HUES48 (cell line): ENCODE data around the gene NAA80.
"Not testable (repeated sequence)": the region's sequence is repeated elsewhere in the genome, so short reads cannot be mapped to it uniquely, and the experiment has no call there.

Source experiments
- H3K27ac ChIP-seq: one replicate; pipeline ENCODE4 v1.7.0; 2013; ENCODE audit warnings: low read depth, low read length, inconsistent platforms
- H3K27me3 ChIP-seq: 2 replicates; pipeline ENCODE4 v1.6.1; 2013; ENCODE audit warnings: mild to moderate bottlenecking, low read length; ENCODE audit not compliant: control insufficient read depth, insufficient read depth
- H3K36me3 ChIP-seq: 2 replicates; pipeline ENCODE4 v1.6.1; 2013; ENCODE audit warnings: low read length; ENCODE audit not compliant: control insufficient read depth, insufficient read depth
- H3K4me1 ChIP-seq: 2 replicates; pipeline ENCODE4 v1.6.1; 2013; ENCODE audit warnings: mild to moderate bottlenecking, low read length; ENCODE audit not compliant: control insufficient read depth, insufficient read depth
- H3K4me3 ChIP-seq: 2 replicates; pipeline ENCODE4 v1.5.1; 2013; ENCODE audit warnings: mild to moderate bottlenecking, low read depth, low read length
- H3K9ac ChIP-seq: 2 replicates; pipeline ENCODE4 v1.6.1; 2013; ENCODE audit warnings: mild to moderate bottlenecking, low read depth, low read length, moderate library complexity
- H3K9me3 ChIP-seq: 2 replicates; pipeline ENCODE4 v1.6.1; 2013; ENCODE audit warnings: low read length; ENCODE audit not compliant: control insufficient read depth, insufficient read depth

The NAA80 gene

DNA sequence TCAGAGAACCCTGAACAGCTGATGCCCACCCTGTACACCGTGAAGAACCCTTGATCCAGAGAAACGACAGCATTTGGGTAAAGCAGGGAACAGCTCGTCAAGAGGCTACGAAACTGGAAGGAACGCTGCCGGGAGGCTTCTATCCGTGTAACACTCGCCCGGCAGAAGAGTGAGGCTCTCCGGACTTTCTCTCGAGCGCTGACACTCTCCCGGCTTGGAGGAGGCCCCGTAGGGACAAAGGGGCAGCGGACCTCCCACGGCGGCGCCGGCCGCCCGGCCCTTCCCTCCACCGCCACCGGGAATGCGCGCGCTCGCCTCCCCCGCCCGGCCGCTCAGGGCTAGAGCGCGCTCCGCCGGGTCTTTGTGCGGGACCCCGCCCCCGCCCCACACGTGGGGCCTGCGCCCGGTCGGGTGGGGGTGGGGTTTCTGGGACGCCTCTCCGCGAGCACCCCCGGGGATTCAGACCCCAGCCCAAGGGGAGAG, 21.7 kb upstream of the NAA80 start:
- H3K36me3 ChIP-seq = peaks cover 46% of the 10 kb centered on the region
- H3K9ac ChIP-seq = peak overlapping the region; percentile 100
- H3K9me3 ChIP-seq = no peaks in the 10 kb centered on the region
- H3K4me3 ChIP-seq = peak overlapping the region; percentile 97
- H3K27ac ChIP-seq = peak overlapping the region; percentile 99
- H3K4me1 ChIP-seq = peaks cover 17% of the 10 kb centered on the region
- no peaks in the 10 kb centered on the region for H3K27me3 ChIP-seq

DNA sequence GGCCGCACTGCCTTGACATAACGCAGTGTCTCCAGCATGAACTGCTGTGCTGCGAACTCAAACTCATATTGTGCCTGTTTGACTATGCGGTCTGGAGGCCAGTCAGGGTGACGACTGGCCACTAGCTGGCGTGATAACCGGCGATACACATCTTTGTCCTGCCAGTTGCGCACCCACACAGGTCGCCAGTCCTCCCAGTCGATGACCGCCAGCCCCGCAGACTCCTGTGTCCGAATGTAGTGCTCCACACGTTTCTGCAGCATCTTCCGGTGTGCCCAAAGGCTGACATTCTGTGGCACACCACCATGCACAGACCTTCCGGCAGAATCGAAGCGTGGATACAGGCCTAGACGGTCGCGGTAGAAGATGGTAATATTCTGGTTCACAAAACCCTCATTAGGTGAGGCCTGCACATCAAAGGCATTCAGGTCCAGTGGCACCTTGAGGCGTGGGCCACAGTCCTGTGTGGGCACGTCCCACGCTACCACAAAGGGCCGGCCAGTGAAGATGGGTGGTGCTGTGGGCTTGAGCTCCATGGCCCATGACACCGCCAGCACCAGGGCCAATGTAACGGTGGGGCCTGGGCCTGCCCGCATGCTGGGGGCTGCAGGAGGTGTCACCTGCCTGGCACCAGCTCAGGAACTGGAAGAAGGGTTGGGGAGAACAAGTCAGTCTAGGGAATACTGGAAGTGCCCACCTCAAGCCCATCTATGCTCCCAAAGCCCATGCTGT, 20.9 kb upstream of the NAA80 start:
- Histone ChIP-seq H3K9me3 (no peaks in the 10 kb centered on the region), H3K9ac (no peak overlapping the region), H3K27ac (peak overlapping the region; percentile 99), H3K4me1 (peaks cover 17% of the 10 kb centered on the region), H3K36me3 (peaks cover 40% of the 10 kb centered on the region), H3K27me3 (no peaks in the 10 kb centered on the region), H3K4me3 (peak overlapping the region; percentile 97)

DNA sequence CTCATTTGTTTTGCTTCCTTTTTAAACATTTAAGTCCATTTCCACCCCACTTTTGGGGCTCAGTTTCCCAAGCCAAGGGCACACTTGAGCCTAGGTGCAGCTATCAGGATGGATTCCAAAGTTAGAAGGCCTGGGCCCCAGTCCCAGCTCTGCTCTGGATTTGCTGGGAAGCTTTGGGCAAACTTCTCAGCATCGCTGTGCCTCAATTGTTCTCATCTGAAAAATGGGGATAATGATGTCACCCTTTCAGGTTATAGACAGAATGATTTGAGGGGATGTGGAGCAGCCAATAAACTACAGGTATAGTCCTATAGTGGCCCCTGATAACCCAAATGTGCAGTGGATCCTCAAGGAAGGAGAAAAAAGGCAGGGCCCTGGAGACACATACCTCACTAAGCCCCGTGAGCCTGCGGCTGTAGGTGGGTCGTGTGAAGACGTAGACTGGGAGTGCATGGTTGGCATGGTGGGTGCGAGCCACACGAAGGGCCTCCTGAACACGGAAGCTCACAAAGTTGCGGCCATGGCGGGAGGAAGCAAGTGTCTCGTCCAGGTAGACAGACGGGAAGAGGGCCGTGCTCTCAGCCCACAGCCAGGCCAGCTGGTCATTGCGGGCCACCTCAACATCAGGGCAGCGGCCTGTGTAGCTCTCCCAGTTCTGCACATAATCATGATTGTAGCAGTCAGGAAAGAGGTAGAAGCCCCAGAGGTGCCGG, 20.1 kb upstream of the NAA80 start:
- H3K4me3 ChIP-seq = no peak overlapping the region
- H3K27ac ChIP-seq = no peak overlapping the region
- no peaks in the 10 kb centered on the region for H3K27me3 ChIP-seq
- no peaks in the 10 kb centered on the region for H3K9me3 ChIP-seq
- peaks cover 40% of the 10 kb centered on the region for H3K36me3 ChIP-seq
- no peak overlapping the region for H3K9ac ChIP-seq
- H3K4me1 ChIP-seq = peaks cover 17% of the 10 kb centered on the region

DNA sequence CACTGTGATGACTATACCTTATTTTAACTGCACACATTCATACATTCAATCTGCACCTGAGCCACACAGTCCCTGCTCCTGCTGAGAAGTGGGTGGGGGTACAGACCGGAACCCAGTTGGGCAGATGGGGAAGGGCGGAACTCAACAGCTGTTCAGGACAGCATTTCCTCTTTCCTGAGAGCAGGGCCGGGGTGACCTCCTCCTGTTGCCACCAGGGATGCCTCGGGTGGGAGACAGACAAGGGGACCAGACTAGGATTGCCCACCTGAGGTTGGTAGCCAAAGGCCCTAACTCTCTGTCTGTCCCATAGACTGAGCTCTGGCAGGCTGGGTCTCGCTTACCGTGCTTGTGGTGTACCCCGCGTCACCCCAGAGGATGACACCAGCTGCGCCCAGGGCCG, 19.4 kb upstream of the NAA80 start:
- Histone ChIP-seq H3K27ac (no peak overlapping the region), H3K36me3 (peaks cover 40% of the 10 kb centered on the region), H3K27me3 (no peaks in the 10 kb centered on the region), H3K9ac (no peak overlapping the region), H3K9me3 (no peaks in the 10 kb centered on the region), H3K4me3 (no peak overlapping the region), H3K4me1 (peaks cover 17% of the 10 kb centered on the region)

DNA sequence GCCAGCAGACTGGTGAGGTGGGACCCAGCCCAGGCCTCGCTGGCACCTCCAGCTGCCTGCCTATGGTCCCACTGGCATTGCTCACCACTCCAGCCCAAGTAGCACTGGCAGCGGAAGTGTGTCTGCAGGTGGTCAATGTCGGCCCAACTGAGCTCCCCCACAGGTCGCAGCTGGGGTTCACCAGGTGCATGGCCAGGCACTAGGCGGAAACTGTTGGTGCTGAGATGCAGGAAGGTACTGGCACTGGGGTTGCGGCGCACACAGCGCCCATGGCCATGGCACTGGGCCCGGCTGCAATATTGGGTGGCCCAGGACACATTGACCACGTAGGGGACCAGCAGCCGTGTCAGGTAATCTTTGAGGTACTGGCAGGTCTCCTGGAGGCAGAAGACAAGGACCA, 19.0 kb upstream of the NAA80 start:
- H3K9ac ChIP-seq = no peak overlapping the region
- H3K27ac ChIP-seq = no peak overlapping the region

DNA sequence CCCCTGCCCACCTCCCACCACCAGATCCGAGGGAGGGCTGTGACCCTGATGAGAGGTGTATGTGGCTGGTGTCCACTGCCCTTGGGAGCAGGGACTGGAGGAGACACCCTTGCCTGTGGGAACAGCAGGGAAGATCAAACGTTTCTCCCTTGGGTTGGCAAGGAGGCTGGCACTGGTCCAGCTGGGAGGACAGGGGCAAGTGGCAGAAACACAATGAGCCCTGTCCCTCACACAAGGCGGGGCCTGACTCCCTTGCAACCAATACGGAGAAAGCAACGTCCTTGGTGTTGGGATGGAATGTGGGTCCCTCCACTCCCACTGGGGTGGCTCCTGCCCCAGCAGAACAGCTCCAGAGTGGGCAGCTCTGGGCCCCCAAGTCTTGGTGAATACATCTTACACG, 18.1 kb upstream of the NAA80 start:
- Histone ChIP-seq H3K36me3 (peaks cover 40% of the 10 kb centered on the region), H3K4me3 (no peak overlapping the region), H3K27ac (peak overlapping the region; percentile 5), H3K9me3 (no peaks in the 10 kb centered on the region), H3K9ac (no peak overlapping the region), H3K27me3 (no peaks in the 10 kb centered on the region), H3K4me1 (peaks cover 9% of the 10 kb centered on the region; the same call in 1 of the 2 replicates)

More for the DNA sequence above, 19.0 kb upstream of the NAA80 start:
- no peaks in the 10 kb centered on the region for H3K27me3 ChIP-seq
- peaks cover 40% of the 10 kb centered on the region for H3K36me3 ChIP-seq
- no peak overlapping the region for H3K4me3 ChIP-seq
- H3K9me3 ChIP-seq = no peaks in the 10 kb centered on the region
- H3K4me1 ChIP-seq = peaks cover 15% of the 10 kb centered on the region

DNA sequence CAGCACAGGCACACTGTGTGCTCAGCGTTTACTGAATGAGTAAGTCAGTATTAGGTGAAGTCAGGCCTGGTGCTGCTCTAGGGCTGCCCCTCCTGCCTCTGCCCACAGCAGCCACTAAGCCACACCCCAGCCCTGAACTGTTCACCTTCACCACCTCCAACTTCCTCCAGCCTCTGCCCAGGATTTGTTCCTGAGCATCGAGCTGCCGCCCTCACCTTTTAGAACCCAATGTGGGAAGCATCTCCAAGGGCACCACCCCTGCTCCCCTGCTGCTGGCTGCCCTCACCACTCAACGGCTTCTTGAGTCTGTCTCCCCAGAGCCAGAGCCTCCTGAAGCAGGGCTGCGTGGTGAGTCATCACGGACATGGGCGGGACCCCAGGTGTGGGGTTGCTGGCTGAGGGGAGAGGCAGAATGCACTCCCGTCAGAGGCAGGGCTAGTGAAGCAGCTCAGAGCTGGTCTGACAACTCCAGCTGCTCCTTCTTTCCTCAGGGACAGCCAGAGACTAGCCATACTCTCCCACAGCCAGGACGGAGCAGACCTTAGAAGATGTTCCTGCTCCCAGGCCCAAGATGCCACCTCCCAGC, 17.5 kb upstream of the NAA80 start:
- Histone ChIP-seq H3K36me3 (peaks cover 40% of the 10 kb centered on the region), H3K27me3 (no peaks in the 10 kb centered on the region), H3K4me3 (no peak overlapping the region), H3K9ac (no peak overlapping the region), H3K9me3 (no peaks in the 10 kb centered on the region), H3K4me1 (peaks cover 9% of the 10 kb centered on the region; the same call in 1 of the 2 replicates), H3K27ac (peak overlapping the region; percentile 5)

DNA sequence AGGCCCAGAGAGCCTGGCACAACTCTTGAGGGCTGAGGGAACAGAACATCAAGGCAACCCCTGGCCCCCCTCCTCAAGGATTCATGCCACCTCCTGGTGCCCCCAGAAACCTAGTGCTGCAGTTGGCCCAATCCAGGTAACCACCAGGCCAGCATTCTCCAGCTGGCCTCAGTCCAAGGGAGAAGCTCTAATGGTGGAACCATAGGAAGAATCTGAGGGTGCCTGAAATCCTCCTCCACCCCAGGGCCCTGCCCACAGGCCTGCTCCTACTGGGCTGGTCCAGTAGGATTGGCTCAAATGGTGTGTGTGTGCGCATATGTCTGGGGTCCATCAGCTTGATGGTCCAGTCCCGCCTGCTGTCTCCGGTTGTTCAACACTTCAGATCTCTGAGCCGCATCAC, 15.6 kb upstream of the NAA80 start:
- no peak overlapping the region for H3K27ac ChIP-seq
- H3K36me3 ChIP-seq = peaks cover 36% of the 10 kb centered on the region
- no peak overlapping the region for H3K9ac ChIP-seq
- H3K4me1 ChIP-seq = no peaks in the 10 kb centered on the region
- H3K4me3 ChIP-seq = no peak overlapping the region
- H3K9me3 ChIP-seq = no peaks in the 10 kb centered on the region
- no peaks in the 10 kb centered on the region for H3K27me3 ChIP-seq

DNA sequence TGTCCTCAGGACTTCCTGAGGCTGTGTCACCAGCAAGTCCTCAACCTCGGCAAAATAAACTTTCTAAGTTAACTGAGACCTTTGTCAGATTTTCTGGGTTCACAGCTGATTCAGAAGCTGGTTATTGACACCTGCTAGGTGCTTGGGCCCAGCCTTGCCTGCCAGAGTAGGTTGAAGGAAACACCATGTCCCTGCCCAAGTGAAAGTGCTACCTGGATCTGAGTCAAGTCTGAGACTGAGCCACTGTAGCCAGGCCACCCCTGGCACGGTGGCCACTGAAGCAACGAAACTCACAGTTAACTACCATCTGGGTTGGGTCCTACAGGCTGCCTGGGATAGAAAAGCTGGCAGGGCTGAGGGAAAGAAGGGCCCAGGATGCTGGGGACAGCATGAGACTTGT, 15.1 kb upstream of the NAA80 start:
- H3K4me3 ChIP-seq = no peak overlapping the region
- peaks cover 31% of the 10 kb centered on the region for H3K36me3 ChIP-seq
- no peak overlapping the region for H3K27ac ChIP-seq
- H3K9me3 ChIP-seq = no peaks in the 10 kb centered on the region
- no peak overlapping the region for H3K9ac ChIP-seq
- H3K4me1 ChIP-seq = no peaks in the 10 kb centered on the region
- no peaks in the 10 kb centered on the region for H3K27me3 ChIP-seq

DNA sequence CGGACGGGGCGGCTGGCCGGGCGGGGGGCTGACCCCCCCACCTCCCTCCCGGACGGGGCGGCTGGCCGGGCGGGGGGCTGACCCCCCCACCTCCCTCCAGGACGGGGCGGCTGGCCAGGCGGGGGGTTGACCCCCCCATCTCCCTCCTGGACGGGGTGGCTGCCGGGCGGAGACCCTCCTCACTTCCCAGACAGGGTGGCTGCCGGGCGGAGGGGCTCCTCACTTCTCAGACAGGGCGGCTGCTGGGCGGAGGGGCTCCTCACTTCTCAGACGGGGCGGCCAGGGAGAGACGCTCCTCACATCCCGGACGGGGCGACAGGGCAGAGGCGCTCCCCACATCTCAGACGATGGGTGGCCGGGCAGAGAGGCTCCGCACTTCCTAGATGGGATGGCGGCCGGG, 12.8 kb upstream of the NAA80 start:
- not testable (repeated sequence) for H3K4me3 ChIP-seq, H3K27ac ChIP-seq, H3K9me3 ChIP-seq, H3K4me1 ChIP-seq, H3K27me3 ChIP-seq, H3K9ac ChIP-seq, H3K36me3 ChIP-seq

DNA sequence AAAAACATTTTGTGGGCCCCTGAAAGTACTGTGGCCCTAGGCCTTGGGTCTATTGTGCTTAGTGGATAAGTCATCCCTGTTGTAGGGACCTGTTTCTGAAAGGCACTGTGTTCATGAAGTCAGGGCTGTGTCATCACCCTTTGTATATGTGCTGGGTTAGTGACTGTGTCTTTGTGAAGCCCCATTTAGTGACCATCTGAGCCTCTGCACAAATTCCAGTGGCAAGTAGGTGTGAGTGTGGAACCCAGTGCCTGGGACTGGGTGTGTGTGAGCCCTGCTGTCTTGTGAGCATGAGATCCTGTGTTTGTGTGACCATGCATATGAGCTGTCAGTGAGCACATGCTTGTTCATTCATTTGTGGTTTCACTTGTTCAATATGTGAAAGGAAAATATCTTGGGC, 5.4 kb upstream of the NAA80 start:
- Histone ChIP-seq H3K9me3 (peaks cover 9% of the 10 kb centered on the region), H3K36me3 (no peaks in the 10 kb centered on the region), H3K27me3 (no peaks in the 10 kb centered on the region), H3K27ac (no peak overlapping the region), H3K9ac (no peak overlapping the region), H3K4me1 (peaks cover 4% of the 10 kb centered on the region; the same call in 1 of the 2 replicates), H3K4me3 (no peak overlapping the region)
